IMR-90 (cell line): ENCODE data around the gene PCDHGA7. TPM values are rescaled to one million over a fixed set of nuclear protein-coding genes. Genes with fewer than 3 reads are reported as not detected.

Source experiments
- ATAC-seq: fragments of 200-7000 bp; cut with Tn5 transposase; 2 replicates; pipeline ENCODE4 v1.9.1; 2020; ENCODE audit warnings: low read depth, mild to moderate bottlenecking, moderate library complexity
- BruUV-seq: library from RNA; stranded (reverse); fragments of 400-500 nt; replicated peaks from 2 replicates; lab custom pipeline; 2021; lab: Mats Ljungman, UMichigan
- CTCF ChIA-PET: fragments of 300-600 bp; formaldehyde crosslinking; extraction: SDS; loops from one replicate; lab custom pipeline; 2021; ENCODE audit warnings: antibody characterized with exemption; lab: Yijun Ruan, JAX
- POLR2A ChIA-PET: fragments of 300-600 bp; sonication (Branson Sonifier 250); formaldehyde crosslinking; loops from one replicate; lab custom pipeline; 2022; ENCODE audit warnings: antibody characterized with exemption; ENCODE audit not compliant: unreplicated experiment; lab: Charles Lee
- DNase-seq: peaks from one replicate; pipeline ENCODE4 v3.0.0; 2013
- H2AFZ ChIP-seq: replicated peaks from 2 replicates; pipeline ENCODE3; 2013; ENCODE audit warnings: low read length, mild to moderate bottlenecking; ENCODE audit not compliant: poor library complexity
- H2AK5ac ChIP-seq: 2 replicates; pipeline ENCODE4 v1.6.1; 2013; ENCODE audit warnings: low read depth, low read length, inconsistent platforms
- H2AK9ac ChIP-seq: replicated peaks from 2 replicates; pipeline ENCODE3; 2013; ENCODE audit warnings: mild to moderate bottlenecking, low read depth, low read length, moderate library complexity; ENCODE audit not compliant: poor library complexity
- H2BK120ac ChIP-seq: 2 replicates; pipeline ENCODE4 v1.6.1; 2013; ENCODE audit warnings: low read depth, low read length, inconsistent platforms
- H2BK15ac ChIP-seq: 3 replicates; pipeline ENCODE4 v1.6.1; 2013; ENCODE audit warnings: low read depth, low read length, inconsistent platforms
- H2BK20ac ChIP-seq: 2 replicates; pipeline ENCODE4 v1.6.1; 2013; ENCODE audit warnings: low read depth, mild to moderate bottlenecking, inconsistent platforms, low read length, moderate library complexity
- H2BK5ac ChIP-seq: 2 replicates; pipeline ENCODE4 v1.6.1; 2013; ENCODE audit warnings: mild to moderate bottlenecking, low read depth, low read length, inconsistent platforms; ENCODE audit not compliant: poor library complexity, severe bottlenecking
- H3K14ac ChIP-seq: replicated peaks from 2 replicates; pipeline ENCODE4 v1.6.1; 2013; ENCODE audit warnings: low read depth, low read length, inconsistent platforms
- H3K18ac ChIP-seq: 2 replicates; pipeline ENCODE4 v1.6.1; 2013; ENCODE audit warnings: low read depth, low read length, control low read depth
- H3K23ac ChIP-seq: 2 replicates; pipeline ENCODE4 v1.6.1; 2013; ENCODE audit warnings: low read depth, low read length, inconsistent platforms
- H3K27ac ChIP-seq: 2 replicates; pipeline ENCODE4 v1.5.1; 2013; ENCODE audit warnings: mild to moderate bottlenecking, control low read depth, low read length; ENCODE audit not compliant: insufficient read depth
- H3K27me3 ChIP-seq: 2 replicates; pipeline ENCODE4 v1.6.1; 2013; ENCODE audit warnings: low read length; ENCODE audit not compliant: control insufficient read depth, insufficient read depth
- H3K36me3 ChIP-seq: 2 replicates; pipeline ENCODE4 v1.6.1; 2013; ENCODE audit warnings: low read length, mixed read lengths; ENCODE audit not compliant: control insufficient read depth, insufficient read depth
- H3K4ac ChIP-seq: 2 replicates; pipeline ENCODE4 v1.6.1; 2013; ENCODE audit warnings: low read depth, low read length, inconsistent platforms
- H3K4me1 ChIP-seq: 2 replicates; pipeline ENCODE4 v1.6.1; 2013; ENCODE audit warnings: low read length, mixed read lengths; ENCODE audit not compliant: control insufficient read depth, insufficient read depth
- H3K4me2 ChIP-seq: 2 replicates; pipeline ENCODE4 v1.6.1; 2013; ENCODE audit warnings: low read depth, mild to moderate bottlenecking, control low read depth, low read length, moderate library complexity
- H3K4me3 ChIP-seq: 2 replicates; pipeline ENCODE4 v1.5.1; 2013; ENCODE audit warnings: low read depth, mild to moderate bottlenecking, control low read depth, low read length, moderate library complexity; ENCODE audit not compliant: insufficient read depth
- H3K56ac ChIP-seq: 2 replicates; pipeline ENCODE4 v1.6.1; 2013; ENCODE audit warnings: low read length, inconsistent platforms; ENCODE audit not compliant: insufficient read depth; ENCODE audit errors: extremely low read depth
- H3K79me1 ChIP-seq, 2 experiments: 2 replicates each; pipeline ENCODE4 v1.6.1; 2013; ENCODE audit warnings: low read length in 2 of 2, inconsistent platforms in 1 of 2, low read depth in 1 of 2
- H3K9ac ChIP-seq: 2 replicates; pipeline ENCODE4 v1.6.1; 2013; ENCODE audit warnings: low read depth, low read length, control low read depth
- H3K9me1 ChIP-seq: 2 replicates; pipeline ENCODE4 v1.6.1; 2013; ENCODE audit warnings: low read length, inconsistent platforms; ENCODE audit not compliant: insufficient read depth
- H3K9me3 ChIP-seq: 2 replicates; pipeline ENCODE4 v1.6.1; 2013; ENCODE audit warnings: low read length; ENCODE audit not compliant: control insufficient read depth, insufficient read depth
- H4K20me1 ChIP-seq: 2 replicates; pipeline ENCODE4 v1.6.1; 2013; ENCODE audit warnings: low read length, inconsistent platforms; ENCODE audit not compliant: insufficient read depth
- H4K5ac ChIP-seq: 2 replicates; pipeline ENCODE4 v1.6.1; 2013; ENCODE audit warnings: mild to moderate bottlenecking, low read depth, low read length, control low read depth
- H4K8ac ChIP-seq, 2 experiments: 2 replicates each; pipeline ENCODE4 v1.6.1; 2013; ENCODE audit warnings: low read depth in 2 of 2, low read length in 2 of 2, control low read depth in 1 of 2, inconsistent platforms in 1 of 2
- H4K91ac ChIP-seq: 2 replicates; pipeline ENCODE4 v1.6.1; 2013; ENCODE audit warnings: low read depth, low read length, inconsistent platforms; ENCODE audit not compliant: insufficient read depth
- BHLHE40 ChIP-seq: fragments of 150-350 bp; IDR thresholded peaks from 2 replicates; pipeline ENCODE4 v1.6.1; 2016; ENCODE audit warnings: mild to moderate bottlenecking, low read depth, low read length
- CEBPB ChIP-seq: IDR thresholded peaks from 2 replicates; pipeline ENCODE4 v1.6.1; 2012; ENCODE audit warnings: low read depth, low read length, improper control_type of control experiment
- CHD1 ChIP-seq: IDR thresholded peaks from 2 replicates; pipeline ENCODE4 v1.6.1; 2012; ENCODE audit warnings: low read depth, low read length, improper control_type of control experiment
- FOS ChIP-seq: fragments of 150-350 bp; IDR thresholded peaks from 2 replicates; pipeline ENCODE4 v1.6.1; 2016; ENCODE audit warnings: low read depth, low read length
- MAFK ChIP-seq: IDR thresholded peaks from 2 replicates; pipeline ENCODE4 v1.6.1; 2012; ENCODE audit warnings: low read depth, low read length, improper control_type of control experiment
- MAZ ChIP-seq: IDR thresholded peaks from 2 replicates; pipeline ENCODE4 v1.6.1; 2012; ENCODE audit warnings: low read depth, mild to moderate bottlenecking, low read length, improper control_type of control experiment, moderate library complexity, borderline replicate concordance
- MXI1 ChIP-seq: IDR thresholded peaks from 2 replicates; pipeline ENCODE4 v1.6.1; 2012; ENCODE audit warnings: low read depth, mild to moderate bottlenecking, low read length, moderate library complexity, borderline replicate concordance
- NFE2L2 ChIP-seq: fragments of 150-350 bp; IDR thresholded peaks from 2 replicates; pipeline ENCODE4 v1.6.1; 2016; ENCODE audit warnings: low read depth, mild to moderate bottlenecking, low read length
- POLR2A ChIP-seq: IDR thresholded peaks from 2 replicates; pipeline ENCODE4 v1.6.1; 2012; ENCODE audit warnings: mild to moderate bottlenecking, low read depth, low read length
- RAD21 ChIP-seq: IDR thresholded peaks from 2 replicates; pipeline ENCODE4 v1.6.1; 2012; ENCODE audit warnings: low read length, improper control_type of control experiment
- RCOR1 ChIP-seq: IDR thresholded peaks from 2 replicates; pipeline ENCODE4 v1.6.1; 2012; ENCODE audit warnings: mild to moderate bottlenecking, low read length, improper control_type of control experiment; ENCODE audit not compliant: insufficient replicate concordance
- RFX5 ChIP-seq: IDR thresholded peaks from 2 replicates; pipeline ENCODE4 v1.8.0; 2012; ENCODE audit warnings: low read depth, mild to moderate bottlenecking, low read length, moderate library complexity
- SMC3 ChIP-seq: fragments of 150-350 bp; IDR thresholded peaks from 2 replicates; pipeline ENCODE4 v1.6.1; 2016; ENCODE audit warnings: low read depth, mild to moderate bottlenecking, antibody characterized with exemption, low read length, moderate library complexity
- WGBS, 2 experiments: methylation state at CpG; one replicate each; pipeline versions ENCODE4 v1.1.5 to v1.1.7; 2013; ENCODE audit warnings: missing lambda C conversion rate in 2 of 2; ENCODE audit not compliant: insufficient read length in 1 of 2; ENCODE audit errors: extremely low coverage in 2 of 2; 5-methylcytosine and 5-hydroxymethylcytosine counted together
- dilution Hi-C: fragments of 300-500 bp; cut with HindIII; formaldehyde crosslinking; loops from one replicate; pipeline ENCODE4 v1.14.3; 2018; ENCODE audit warnings: low sequenced_read_pairs; ENCODE audit not compliant: unreplicated experiment
- in situ Hi-C: fragments of 300-500 bp; cut with MboI; formaldehyde crosslinking; loops from 3 replicates; pipeline ENCODE4 v1.14.3; 2019; ENCODE audit warnings: low sequenced_read_pairs, inconsistent platforms, mixed read lengths
- intact Hi-C: fragments of 100-400 bp; cut with micrococcal nuclease; formaldehyde crosslinking; loops from 2 replicates; pipeline ENCODE4 v1.10.0; 2022
- polyA plus RNA-seq, 3 experiments: library from polyadenylated mRNA; depleted of rRNA; stranded (reverse); fragments of >200 nt; gene quantifications; 2 replicates each; pipeline ENCODE4 v1.2.3, GENCODE V29; 2012; ENCODE audit warnings: low replicate concordance in 1 of 3
- total RNA-seq: library from RNA; depleted of rRNA; stranded (reverse); fragments of >200 nt; gene quantifications from 2 replicates; pipeline ENCODE4 v1.2.3, GENCODE V29; 2012
- TF ChIP-seq, protein P1 (sequence below): fragments of 150-350 bp; IDR thresholded peaks from 2 replicates; pipeline ENCODE4 v1.6.1; 2017; ENCODE audit warnings: mild to moderate bottlenecking, antibody characterized with exemption, low read length, low read depth
- TF ChIP-seq, protein P2 (sequence below): fragments of 150-350 bp; IDR thresholded peaks from 2 replicates; pipeline ENCODE4 v1.6.1; 2016; ENCODE audit warnings: low read depth, mild to moderate bottlenecking, low read length, moderate library complexity, borderline replicate concordance

Gene PCDHGA7
- total and polyA plus RNA-seq, 2 of the 4 experiments (the other 2 are of a cell fraction): 3.2 to 3.4 TPM

DNA sequence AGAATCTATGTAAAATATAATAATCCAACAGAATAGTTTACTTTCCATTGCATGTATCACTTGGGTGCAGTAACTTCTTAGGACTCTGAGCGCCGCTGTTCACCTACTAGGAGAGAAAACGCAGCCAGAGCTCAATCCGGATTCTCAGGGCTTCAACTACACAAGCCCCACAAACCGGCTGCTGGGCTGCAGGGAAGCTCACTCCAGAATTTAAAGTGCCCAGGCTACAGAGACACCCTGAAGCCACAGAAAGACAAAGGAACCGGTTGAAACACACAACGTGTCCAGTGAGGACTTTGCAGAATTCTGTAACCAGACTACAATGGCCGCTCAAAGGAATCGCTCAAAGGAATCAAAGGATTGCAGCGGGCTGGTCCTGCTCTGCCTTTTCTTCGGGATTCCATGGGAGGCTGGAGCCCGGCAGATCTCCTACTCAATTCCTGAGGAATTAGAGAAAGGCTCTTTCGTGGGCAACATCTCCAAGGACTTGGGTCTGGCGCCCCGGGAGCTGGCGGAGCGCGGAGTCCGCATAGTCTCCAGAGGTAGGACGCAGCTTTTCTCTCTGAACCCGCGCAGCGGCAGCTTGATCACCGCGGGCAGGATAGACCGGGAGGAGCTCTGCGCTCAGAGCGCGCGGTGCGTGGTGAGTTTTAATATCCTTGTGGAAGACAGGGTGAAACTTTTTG, 30.5 kb downstream of the PCDHGA7 start, which contains the start of gene PCDHGA10:
Gene PCDHGA10 (plus strand): TSS at position 134 of the 686 bp plus-strand sequence. CDS start 189 bp downstream, at position 323.
- POLR2A ChIA-PET: interaction anchor here (0.7 kb wide), 1 partner anchor 145 kb away, joined by 4 read pairs; no protein-coding TSS in a partner anchor
- in situ Hi-C loops: no loop called here
- TF ChIP-seq, protein P1, sequence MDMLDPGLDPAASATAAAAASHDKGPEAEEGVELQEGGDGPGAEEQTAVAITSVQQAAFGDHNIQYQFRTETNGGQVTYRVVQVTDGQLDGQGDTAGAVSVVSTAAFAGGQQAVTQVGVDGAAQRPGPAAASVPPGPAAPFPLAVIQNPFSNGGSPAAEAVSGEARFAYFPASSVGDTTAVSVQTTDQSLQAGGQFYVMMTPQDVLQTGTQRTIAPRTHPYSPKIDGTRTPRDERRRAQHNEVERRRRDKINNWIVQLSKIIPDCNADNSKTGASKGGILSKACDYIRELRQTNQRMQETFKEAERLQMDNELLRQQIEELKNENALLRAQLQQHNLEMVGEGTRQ: no peak
- TF ChIP-seq CEBPB (no peak), RFX5 (no peak), RAD21 (peak; percentile 61), MAZ (no peak), CHD1 (no peak), SMC3 (peak; percentile 67), MXI1 (no peak), NFE2L2 (no peak), RCOR1 (no peak), POLR2A (no peak), BHLHE40 (no peak), FOS (no peak), MAFK (no peak)
- TF ChIP-seq, protein P2, sequence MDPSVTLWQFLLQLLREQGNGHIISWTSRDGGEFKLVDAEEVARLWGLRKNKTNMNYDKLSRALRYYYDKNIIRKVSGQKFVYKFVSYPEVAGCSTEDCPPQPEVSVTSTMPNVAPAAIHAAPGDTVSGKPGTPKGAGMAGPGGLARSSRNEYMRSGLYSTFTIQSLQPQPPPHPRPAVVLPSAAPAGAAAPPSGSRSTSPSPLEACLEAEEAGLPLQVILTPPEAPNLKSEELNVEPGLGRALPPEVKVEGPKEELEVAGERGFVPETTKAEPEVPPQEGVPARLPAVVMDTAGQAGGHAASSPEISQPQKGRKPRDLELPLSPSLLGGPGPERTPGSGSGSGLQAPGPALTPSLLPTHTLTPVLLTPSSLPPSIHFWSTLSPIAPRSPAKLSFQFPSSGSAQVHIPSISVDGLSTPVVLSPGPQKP: no peak

More for the DNA sequence above, 30.5 kb downstream of the PCDHGA7 start, which contains the start of gene PCDHGA10:
- Histone ChIP-seq H3K9ac (peak within 1 kb of the TSS; percentile 62), H4K20me1 (no peaks in the 10 kb centered on the region), H2BK120ac (no peak within 1 kb of the TSS), H3K79me1 (peaks cover 7 to 8% of the 10 kb centered on the region in 2 experiments; a peak in 2 of 4 replicates), H4K8ac (peak within 1 kb of the TSS in 1 of 2 experiments; percentile 61; a peak in 2 of 4 replicates), H2BK20ac (no peak within 1 kb of the TSS), H2AFZ (peak within 1 kb of the TSS; percentile 85), H3K14ac (no peak within 1 kb of the TSS), H3K18ac (no peak within 1 kb of the TSS; the same call in 1 of the 2 replicates), H3K4me2 (peak within 1 kb of the TSS; percentile 72), H4K91ac (0 out of 2 replicates have a peak within 1 kb of the TSS, but pooled peaks have one; percentile 4), H3K9me3 (peaks cover 50% of the 10 kb centered on the region), H2AK5ac (no peak within 1 kb of the TSS), H2AK9ac (peak within 1 kb of the TSS; percentile 23), H3K27ac (peak within 1 kb of the TSS; percentile 65; the same call in 1 of the 2 replicates), H3K9me1 (no peaks in the 10 kb centered on the region), H3K4ac (no peak within 1 kb of the TSS), H3K4me1 (no peaks in the 10 kb centered on the region), H2BK5ac (no peak within 1 kb of the TSS), H4K5ac (no peak within 1 kb of the TSS), H3K56ac (peak within 1 kb of the TSS; percentile 28; the same call in 1 of the 2 replicates), H3K23ac (no peak within 1 kb of the TSS), H3K36me3 (peaks cover 11% of the 10 kb centered on the region; the same call in 1 of the 2 replicates), H3K4me3 (peak within 1 kb of the TSS; percentile 55), H2BK15ac (no peak within 1 kb of the TSS), H3K27me3 (no peaks in the 10 kb centered on the region)
- WGBS, 2 experiments: 26% methylated on average over 20 of the region's 31 CpGs; no CpG with 5 or more reads in 1 of the 2 experiments
- CTCF ChIA-PET: interaction anchor here (0.5 to 2.8 kb wide), 19 partner anchors 11 to 1084 kb away, joined by 3 to 25 read pairs (median 4); partner anchors contain the start of genes PCDHB11, PCDHGA1, PCDHGB5 and TAF7
- ATAC-seq (peak; percentile 77), DNase-seq (peak; percentile 80)
- dilution Hi-C loops: no loop called here
- BruUV-seq: no TSS peak
- intact Hi-C loops: loop anchor here (1.0 to 5.0 kb wide), 2 partner anchors 86 to 111 kb away; no protein-coding TSS in a partner anchor
